T-cell (primary cell): ENCODE measurements around the gene SATL1. TPM values are rescaled to one million over a fixed set of nuclear protein-coding genes. Genes with fewer than 3 reads are reported as not detected.

Experiments
- ATAC-seq, 4 experiments: fragments of 200-7000 bp in 3 of 4; fragments of 150-1000 bp in 1 of 4; cut with Tn5 transposase; replicated peaks in 1 of 4; 1 replicate in 3 of 4; 2 replicates in 1 of 4; pipeline ENCODE4 v1.10.0; 2021; ENCODE audit warnings: moderate library complexity in 3 of 4, mild to moderate bottlenecking in 2 of 4, moderate number of reproducible peaks in 1 of 4
- CTCF ChIA-PET, 2 donors: fragments of 300-600 bp; sonication (Branson Sonifier 250); formaldehyde crosslinking; loops; one replicate each; lab custom pipeline; 2022; ENCODE audit warnings: antibody characterized with exemption in 2 of 2; lab: Charles Lee
- POLR2A ChIA-PET, 2 donors: fragments of 300-600 bp; sonication (Branson Sonifier 250); formaldehyde crosslinking; loops; one replicate each; lab custom pipeline; 2022; ENCODE audit warnings: antibody characterized with exemption in 2 of 2; lab: Charles Lee
- DNase-seq, 35 experiments: peaks; one replicate each; pipeline versions ENCODE4 v3.0.0 to v3.0.0-alpha.2; 2013 to 2023
- H3K27ac ChIP-seq: one replicate; pipeline ENCODE4 v1.5.1; 2013; ENCODE audit warnings: low read length
- H3K27me3 ChIP-seq, 2 experiments: replicated peaks in 1 of 2; 1 replicate in 1 of 2; 2 replicates in 1 of 2; pipeline versions ENCODE4 v1.6.1 to v1.7.0; 2013; ENCODE audit warnings: low read length in 1 of 2, mixed read lengths in 1 of 2; ENCODE audit not compliant: control insufficient read depth in 2 of 2, insufficient read depth in 2 of 2; ENCODE audit errors: extremely low read depth in 1 of 2
- H3K36me3 ChIP-seq, 2 donors: 1 replicate in 1 of 2; 2 replicates in 1 of 2; pipeline versions ENCODE4 v1.6.1 to v1.7.0; 2013; ENCODE audit warnings: low read length in 1 of 2; ENCODE audit not compliant: control insufficient read depth in 2 of 2, insufficient read depth in 1 of 2; ENCODE audit errors: extremely low read depth in 1 of 2
- H3K4me1 ChIP-seq, 2 experiments: 1 replicate in 1 of 2; 2 replicates in 1 of 2; pipeline versions ENCODE4 v1.6.1 to v1.7.0; 2013; ENCODE audit warnings: low read length in 2 of 2, mixed read lengths in 1 of 2; ENCODE audit not compliant: insufficient read depth in 2 of 2, control insufficient read depth in 1 of 2; ENCODE audit errors: extremely low read depth in 1 of 2
- H3K4me3 ChIP-seq, 2 donors: 1 replicate in 1 of 2; 2 replicates in 1 of 2; pipeline versions ENCODE4 v1.5.1 to v1.7.0; 2013; ENCODE audit warnings: mild to moderate bottlenecking in 2 of 2, low read length in 1 of 2, moderate library complexity in 1 of 2; ENCODE audit not compliant: control insufficient read depth in 1 of 2; ENCODE audit errors: extremely low read depth in 1 of 2
- H3K9me3 ChIP-seq: 2 replicates; pipeline ENCODE4 v1.7.0; 2013
- H3K27ac Mint-ChIP-seq, 2 donors: one replicate each; pipeline ENCODE4 v1.8.0; 2020 to 2021; ENCODE audit warnings: mild to moderate bottlenecking in 2 of 2, mixed read lengths in 2 of 2
- H3K27me3 Mint-ChIP-seq, 2 donors: one replicate each; pipeline ENCODE4 v1.8.0; 2021 to 2022; ENCODE audit warnings: mixed read lengths in 2 of 2
- H3K36me3 Mint-ChIP-seq: one replicate; pipeline ENCODE4 v1.8.0; 2021; ENCODE audit warnings: mixed read lengths
- H3K4me1 Mint-ChIP-seq, 3 donors: one replicate each; pipeline ENCODE4 v1.8.0; 2020 to 2022; ENCODE audit warnings: mixed read lengths in 3 of 3, mild to moderate bottlenecking in 1 of 3
- H3K4me3 Mint-ChIP-seq, 3 donors: one replicate each; pipeline ENCODE4 v1.8.0; 2020 to 2022; ENCODE audit warnings: mild to moderate bottlenecking in 3 of 3, mixed read lengths in 3 of 3, moderate library complexity in 3 of 3
- H3K9me3 Mint-ChIP-seq, 3 donors: one replicate each; pipeline ENCODE4 v1.8.0; 2020 to 2022; ENCODE audit warnings: mixed read lengths in 3 of 3
- WGBS: methylation state at CpG from one replicate; pipeline ENCODE4 v1.1.5; 2013; ENCODE audit warnings: missing lambda C conversion rate; ENCODE audit not compliant: insufficient coverage; 5-methylcytosine and 5-hydroxymethylcytosine counted together
- total RNA-seq, 35 experiments: library from RNA in 6 of 35; stranded (reverse) in 6 of 35; fragments of 120-200 nt in 1 of 35; gene quantifications; one replicate each; pipeline versions ENCODE4 v1.2.1 to v1.2.4 and lab custom pipeline; 2013 to 2026

Gene SATL1
- total RNA-seq, 5 donors from 2014 or later (not counting 1 experiment from before 2014, with no cell fraction given), result 0.10 TPM; not detected in 4

DNA sequence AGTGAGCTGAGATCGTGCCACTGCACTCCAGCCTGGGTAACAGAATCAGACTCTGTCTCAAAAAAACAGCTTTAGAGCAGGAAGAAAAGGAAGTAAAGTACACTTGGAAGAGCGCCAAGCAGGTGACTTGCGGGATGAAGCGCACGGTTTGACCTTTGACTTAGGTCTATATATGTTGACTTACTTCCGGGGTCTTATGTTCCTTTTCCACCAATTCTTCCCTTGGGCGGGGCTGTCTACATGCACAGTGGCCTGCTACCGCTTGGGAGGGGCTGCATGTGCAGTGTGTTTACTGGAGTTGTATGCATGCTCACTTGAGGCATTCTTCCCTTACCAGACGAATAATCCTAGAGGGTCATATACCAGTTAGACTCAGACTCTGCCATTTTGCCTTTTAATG lies 131.3 kb downstream of the SATL1 start:
- no peak overlapping the region for H3K4me3 ChIP-seq
- H3K4me3 Mint-ChIP-seq, result no peak overlapping the region
- H3K27ac ChIP-seq, result no peak overlapping the region
- H3K27me3 ChIP-seq, result no peaks in the 10 kb centered on the region
- peaks cover 0 to 11% of the 10 kb centered on the region in 2 donors for H3K27me3 Mint-ChIP-seq
- no peaks in the 10 kb centered on the region for H3K4me1 ChIP-seq
- H3K4me1 Mint-ChIP-seq, result no peaks in the 10 kb centered on the region
- ChIA-PET CTCF (interaction anchor here (1.0 to 1.2 kb wide), 2 partner anchors 18 to 432 kb away, joined by 5 to 10 read pairs; no protein-coding TSS in a partner anchor), POLR2A (no interaction called here)
- no peaks in the 10 kb centered on the region for H3K9me3 Mint-ChIP-seq
- DNase-seq (no peak), ATAC-seq (no peak)
- no peaks in the 10 kb centered on the region for H3K36me3 ChIP-seq
- H3K27ac Mint-ChIP-seq, result no peak overlapping the region
- H3K9me3 ChIP-seq, result no peaks in the 10 kb centered on the region
- WGBS, result 44% methylated on average over 1 of the region's 9 CpGs
- H3K36me3 Mint-ChIP-seq, result no peaks in the 10 kb centered on the region

DNA sequence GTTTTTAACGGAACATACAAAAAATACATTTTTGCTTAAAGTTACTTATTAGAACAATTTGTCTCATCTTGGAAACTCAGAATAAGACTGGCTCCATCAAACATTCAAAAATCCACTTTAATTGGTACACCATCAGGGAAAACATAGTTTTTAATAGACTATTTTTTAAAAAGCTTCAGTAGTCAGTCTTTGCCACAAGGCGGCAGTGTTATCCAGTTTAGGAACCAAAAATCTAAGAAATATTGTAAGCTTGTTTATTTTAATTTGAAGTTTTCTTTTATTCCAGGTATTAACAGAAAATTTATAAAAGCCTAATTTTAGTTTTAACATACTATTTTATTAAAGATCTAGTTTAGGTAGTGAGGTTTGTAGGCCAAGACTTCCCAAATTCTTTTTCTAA lies 132.2 kb downstream of the SATL1 start:
- Mint-ChIP-seq H3K36me3 (no peaks in the 10 kb centered on the region), H3K4me1 (no peaks in the 10 kb centered on the region), H3K27ac (no peak overlapping the region), H3K9me3 (no peaks in the 10 kb centered on the region), H3K27me3 (peaks cover 0 to 11% of the 10 kb centered on the region in 2 donors), H3K4me3 (no peak overlapping the region)
- ATAC-seq, result no peak
- no peaks in the 10 kb centered on the region for H3K4me1 ChIP-seq
- WGBS, result no CpG with 5 or more reads among the region's 2 CpGs
- no peak overlapping the region for H3K4me3 ChIP-seq
- no peaks in the 10 kb centered on the region for H3K36me3 ChIP-seq
- H3K27me3 ChIP-seq, result no peaks in the 10 kb centered on the region
- POLR2A ChIA-PET, result no interaction called here
- H3K27ac ChIP-seq, result no peak overlapping the region
- H3K9me3 ChIP-seq, result no peaks in the 10 kb centered on the region
- DNase-seq, result peak in 1 of 35 experiments; percentile 4
- CTCF ChIA-PET, result interaction anchor here (0.9 to 1.2 kb wide), 3 partner anchors 10 to 433 kb away, joined by 3 to 10 read pairs (median 5); no protein-coding TSS in a partner anchor

DNA sequence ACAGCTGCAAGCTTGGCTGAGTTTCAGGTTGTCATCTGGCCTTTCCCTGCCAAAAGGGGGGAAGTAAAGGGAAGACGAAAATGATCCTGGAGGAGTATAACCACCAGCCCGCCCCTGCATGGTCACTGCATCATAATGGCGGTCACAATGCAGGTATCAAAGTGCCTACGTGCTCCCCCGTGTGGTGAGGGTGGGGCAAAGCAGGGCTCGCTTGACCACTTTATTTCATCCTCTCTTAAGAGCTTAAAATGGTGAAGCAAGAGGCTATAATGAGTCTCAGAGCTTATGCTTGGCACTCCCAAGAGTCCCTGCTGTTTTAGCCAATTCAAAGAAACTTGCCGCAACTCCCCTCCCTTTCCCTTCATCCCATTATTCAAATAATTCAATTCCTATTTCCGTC lies 134.3 kb downstream of the SATL1 start:
- CTCF ChIA-PET, result no interaction called here
- 100% methylated on average over 1 of the region's 8 CpGs for WGBS
- no peak overlapping the region for H3K4me3 ChIP-seq
- POLR2A ChIA-PET, result no interaction called here
- no peaks in the 10 kb centered on the region for H3K9me3 ChIP-seq
- H3K4me1 Mint-ChIP-seq, result no peaks in the 10 kb centered on the region
- no peak overlapping the region for H3K4me3 Mint-ChIP-seq
- no peak for ATAC-seq
- H3K36me3 Mint-ChIP-seq, result no peaks in the 10 kb centered on the region
- peaks cover 0 to 4% of the 10 kb centered on the region in 2 donors for H3K27me3 Mint-ChIP-seq
- no peaks in the 10 kb centered on the region for H3K36me3 ChIP-seq
- no peaks in the 10 kb centered on the region for H3K4me1 ChIP-seq
- no peaks in the 10 kb centered on the region for H3K27me3 ChIP-seq
- no peak overlapping the region for H3K27ac ChIP-seq
- H3K27ac Mint-ChIP-seq, result no peak overlapping the region
- DNase-seq, result peak in 1 of 35 experiments; percentile 3
- H3K9me3 Mint-ChIP-seq, result no peaks in the 10 kb centered on the region

DNA sequence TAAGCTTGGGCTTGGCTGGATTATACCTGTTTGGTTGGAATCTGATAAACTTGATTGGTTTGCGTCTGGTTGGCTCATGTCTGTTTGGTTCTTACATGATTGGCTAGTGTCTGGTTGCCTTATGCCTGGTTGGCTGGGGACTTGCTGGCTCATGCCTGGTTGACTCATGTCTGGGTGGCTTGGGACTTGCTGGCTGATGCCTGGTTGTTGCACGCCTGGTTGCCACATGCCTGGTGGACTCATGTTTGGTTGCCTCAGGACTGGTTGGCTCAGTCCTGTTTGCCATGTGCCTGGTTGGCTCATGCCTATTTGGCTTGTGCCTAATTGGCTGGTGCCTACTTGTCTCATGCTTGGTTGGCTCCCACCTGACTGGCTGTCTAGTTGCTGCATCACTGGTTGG lies 135.4 kb downstream of the SATL1 start:
- Histone ChIP-seq H3K4me3 (no peak overlapping the region), H3K27me3 (no peaks in the 10 kb centered on the region), H3K27ac (no peak overlapping the region), H3K36me3 (no peaks in the 10 kb centered on the region), H3K4me1 (no peaks in the 10 kb centered on the region), H3K9me3 (no peaks in the 10 kb centered on the region)
- ChIA-PET POLR2A (no interaction called here), CTCF (no interaction called here)
- DNase-seq, result no peak
- Mint-ChIP-seq H3K9me3 (no peaks in the 10 kb centered on the region), H3K27ac (no peak overlapping the region), H3K4me1 (no peaks in the 10 kb centered on the region), H3K27me3 (peaks cover 0 to 4% of the 10 kb centered on the region in 2 donors), H3K36me3 (no peaks in the 10 kb centered on the region), H3K4me3 (no peak overlapping the region)
- no peak for ATAC-seq
- WGBS, result no CpG with 5 or more reads among the region's 2 CpGs

DNA sequence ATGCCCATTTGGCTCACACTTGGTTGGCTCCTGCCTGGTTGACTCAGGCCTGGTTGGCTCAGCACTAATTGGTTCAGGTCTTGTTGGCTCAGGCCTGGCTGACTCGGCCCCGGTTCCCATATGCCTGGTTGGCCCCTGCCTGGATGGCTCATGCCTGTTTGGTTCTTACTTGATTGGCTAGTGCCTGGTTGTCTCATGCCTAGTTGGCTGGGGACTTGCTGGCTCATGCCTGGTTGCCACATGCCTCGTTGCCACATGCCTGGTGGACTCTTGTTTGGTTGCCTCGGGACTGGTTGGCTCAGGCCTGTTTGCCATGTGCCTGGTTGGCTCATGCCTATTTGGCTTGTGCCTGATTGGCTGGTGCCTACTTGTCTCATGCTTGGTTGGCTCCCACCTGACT lies 136.2 kb downstream of the SATL1 start:
- H3K27ac ChIP-seq, result no peak overlapping the region
- H3K9me3 Mint-ChIP-seq, result no peaks in the 10 kb centered on the region

DNA sequence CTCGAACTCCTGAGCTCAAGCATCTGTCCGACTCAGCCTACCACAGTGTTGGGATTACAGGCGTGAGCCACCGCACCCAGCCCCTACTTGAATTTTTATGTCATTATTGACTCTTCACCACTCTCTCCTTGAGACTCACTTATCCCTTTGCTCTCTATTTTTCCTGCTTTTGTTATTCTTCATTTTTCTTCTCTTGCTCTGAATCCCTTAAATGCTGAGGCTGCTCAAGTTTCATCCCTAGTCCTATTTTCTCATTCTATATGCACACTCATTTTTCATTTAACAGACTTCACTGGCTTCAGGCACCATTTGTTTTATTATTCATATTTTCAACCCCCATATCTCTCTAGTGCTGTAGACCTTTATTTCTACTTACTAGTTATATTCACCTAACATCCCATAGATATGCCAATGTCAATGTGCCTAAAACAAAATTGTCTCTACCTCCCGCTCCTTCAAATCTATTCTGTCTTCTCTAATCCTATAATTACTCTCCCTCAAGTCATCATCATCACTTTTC lies 154.2 kb downstream of the SATL1 start:
- no peak overlapping the region for H3K27ac Mint-ChIP-seq
- no peak for ATAC-seq

More for the DNA sequence above, 136.2 kb downstream of the SATL1 start:
- H3K27me3 Mint-ChIP-seq, result no peaks in the 10 kb centered on the region
- ChIA-PET POLR2A (no interaction called here), CTCF (no interaction called here)
- Histone ChIP-seq H3K4me1 (no peaks in the 10 kb centered on the region), H3K9me3 (no peaks in the 10 kb centered on the region), H3K27me3 (no peaks in the 10 kb centered on the region), H3K4me3 (no peak overlapping the region), H3K36me3 (no peaks in the 10 kb centered on the region)
- H3K4me1 Mint-ChIP-seq, result no peaks in the 10 kb centered on the region
- H3K36me3 Mint-ChIP-seq, result no peaks in the 10 kb centered on the region
- H3K4me3 Mint-ChIP-seq, result no peak overlapping the region
- 81% methylated on average over 4 of the region's 4 CpGs for WGBS
- ATAC-seq (no peak), DNase-seq (no peak)
- no peak overlapping the region for H3K27ac Mint-ChIP-seq

More for the DNA sequence above, 154.2 kb downstream of the SATL1 start:
- Mint-ChIP-seq H3K4me3 (no peak overlapping the region), H3K4me1 (no peaks in the 10 kb centered on the region), H3K27me3 (peaks cover 0 to 21% of the 10 kb centered on the region in 2 donors), H3K36me3 (peaks cover 43% of the 10 kb centered on the region), H3K9me3 (no peaks in the 10 kb centered on the region)
- DNase-seq, result no peak
- H3K36me3 ChIP-seq, result peaks cover 0 to 2% of the 10 kb centered on the region in 2 donors
- POLR2A ChIA-PET, result interaction anchor here in 1 of 2 donors (0.5 kb wide), 1 partner anchor 16 kb away, joined by 3 read pairs; no protein-coding TSS in a partner anchor
- H3K4me1 ChIP-seq, result no peaks in the 10 kb centered on the region
- CTCF ChIA-PET, result no interaction called here
- no peaks in the 10 kb centered on the region for H3K27me3 ChIP-seq
- no peak overlapping the region for H3K4me3 ChIP-seq
- 100% methylated on average over 1 of the region's 5 CpGs for WGBS
- H3K9me3 ChIP-seq, result no peaks in the 10 kb centered on the region
- H3K27ac ChIP-seq, result no peak overlapping the region
